ENCODE measurements around the gene NAV2. TPM values are rescaled to one million over a fixed set of nuclear protein-coding genes. Genes with fewer than 3 reads are reported as not detected.

NAV2 gene
- total and polyA plus RNA-seq, 2 experiments from 2014 or later, result 26.0 to 45.0 TPM

GRCh38 chr11:19970944-19971343 is 258.3 kb downstream of the NAV2 start:
- Mint-ChIP-seq H3K36me3 (ENCODE audit: low read depth) (peaks cover 6% of the 10 kb centered on the region), H3K27ac (no peak overlapping the region), H3K27me3 (ENCODE audit: insufficient read depth, low read depth, poor library complexity) (no peaks in the 10 kb centered on the region), H3K4me1 (peaks cover under 1% of the 10 kb centered on the region; the same call in 1 of the 3 replicates), H3K4me3 (no peak overlapping the region), H3K9me3 (no peaks in the 10 kb centered on the region)
- Histone ChIP-seq H3K27me3 (ENCODE audit: insufficient read depth) (no peaks in the 10 kb centered on the region), H3K9me2 (ENCODE audit: insufficient read depth) (peaks cover 5% of the 10 kb centered on the region; the same call in 1 of the 2 replicates), H3K79me2 (replicated peaks; ENCODE audit: insufficient read depth) (no peaks in the 10 kb centered on the region; the same call in 1 of the 2 replicates), H3K4me1 (ENCODE audit: insufficient read depth) (peaks cover 3% of the 10 kb centered on the region; the same call in 1 of the 2 replicates), H3K4me3 (no peak overlapping the region), H2AFZ (no peak overlapping the region), H3K27ac (ENCODE audit: low read depth) (no peak overlapping the region), H3F3A (replicated peaks; ENCODE audit: low read depth) (no peaks in the 10 kb centered on the region), H3K4me2 (no peak overlapping the region), H4K20me1 (replicated peaks; ENCODE audit: insufficient read depth) (no peaks in the 10 kb centered on the region; the same call in none of the 2 replicates), H3K36me3 (ENCODE audit: insufficient read depth) (no peaks in the 10 kb centered on the region)
- DNase-seq (ENCODE audit: low spot score), result no peak
- no peak for ATAC-seq
- no peak for TF ChIP-seq ZNF114 (CRISPR knock-in tag; IDR thresholded peaks at IDR 0.05)
- TF ChIP-seq ETS1 (IDR thresholded peaks at IDR 0.05), result no peak
- TF ChIP-seq CTCF (conservative IDR thresholded peaks at IDR 0.05; ENCODE audit: low read depth in 2 of 2), result no peak
- no peak for TF ChIP-seq REST (IDR thresholded peaks at IDR 0.05; ENCODE audit: unreplicated experiment)
- TF ChIP-seq CREB1 (CRISPR knock-in tag; IDR thresholded peaks at IDR 0.05; ENCODE audit: low read depth), result no peak

GRCh38 chr11:19972091-19972490 is 259.5 kb downstream of the NAV2 start:
- Mint-ChIP-seq H3K36me3 (ENCODE audit: low read depth) (peaks cover 3% of the 10 kb centered on the region; the same call in 1 of the 3 replicates), H3K4me3 (no peak overlapping the region), H3K4me1 (peaks cover 9% of the 10 kb centered on the region; the same call in 2 of the 3 replicates), H3K9me3 (no peaks in the 10 kb centered on the region), H3K27me3 (ENCODE audit: insufficient read depth, low read depth, poor library complexity) (peaks cover 2% of the 10 kb centered on the region), H3K27ac (no peak overlapping the region)
- Histone ChIP-seq H3K27ac (ENCODE audit: low read depth) (no peak overlapping the region), H3K79me2 (replicated peaks; ENCODE audit: insufficient read depth) (no peaks in the 10 kb centered on the region; the same call in 1 of the 2 replicates), H3K27me3 (ENCODE audit: insufficient read depth) (no peaks in the 10 kb centered on the region), H3K4me3 (no peak overlapping the region), H2AFZ (no peak overlapping the region), H3K9me2 (ENCODE audit: insufficient read depth) (peaks cover 5% of the 10 kb centered on the region; the same call in 1 of the 2 replicates), H3K36me3 (ENCODE audit: insufficient read depth) (no peaks in the 10 kb centered on the region), H3K4me2 (no peak overlapping the region), H3K4me1 (ENCODE audit: insufficient read depth) (peaks cover 4% of the 10 kb centered on the region; the same call in 1 of the 2 replicates), H3F3A (replicated peaks; ENCODE audit: low read depth) (no peaks in the 10 kb centered on the region), H4K20me1 (replicated peaks; ENCODE audit: insufficient read depth) (no peaks in the 10 kb centered on the region; the same call in none of the 2 replicates)
- ATAC-seq, result no peak
- no peak for DNase-seq (ENCODE audit: low spot score)
- TF ChIP-seq ZNF114 (CRISPR knock-in tag; IDR thresholded peaks at IDR 0.05) (no peak), CTCF (conservative IDR thresholded peaks at IDR 0.05; ENCODE audit: low read depth in 2 of 2) (no peak), JUNB (IDR thresholded peaks at IDR 0.05; ENCODE audit: unreplicated experiment) (no peak), EZH2 (IDR thresholded peaks at IDR 0.05; ENCODE audit: low read depth, unreplicated experiment) (no peak), STAT1 (IDR thresholded peaks at IDR 0.05; ENCODE audit: unreplicated experiment) (no peak), ZNF331 (CRISPR knock-in tag; IDR thresholded peaks at IDR 0.05; ENCODE audit: low read depth) (no peak), REST (IDR thresholded peaks at IDR 0.05; ENCODE audit: unreplicated experiment) (no peak), ETS1 (IDR thresholded peaks at IDR 0.05) (no peak)

Measured in GM23338 (cell line).